ENCODE measurements around the gene LKAAEAR1.
A peak's percentile ranks its signal among the peaks of the same experiment; 100 is the strongest.
"Not testable (repeated sequence)": the region's sequence is repeated elsewhere in the genome, so short reads cannot be mapped to it uniquely, and the experiment has no call there.

The LKAAEAR1 gene

DNA sequence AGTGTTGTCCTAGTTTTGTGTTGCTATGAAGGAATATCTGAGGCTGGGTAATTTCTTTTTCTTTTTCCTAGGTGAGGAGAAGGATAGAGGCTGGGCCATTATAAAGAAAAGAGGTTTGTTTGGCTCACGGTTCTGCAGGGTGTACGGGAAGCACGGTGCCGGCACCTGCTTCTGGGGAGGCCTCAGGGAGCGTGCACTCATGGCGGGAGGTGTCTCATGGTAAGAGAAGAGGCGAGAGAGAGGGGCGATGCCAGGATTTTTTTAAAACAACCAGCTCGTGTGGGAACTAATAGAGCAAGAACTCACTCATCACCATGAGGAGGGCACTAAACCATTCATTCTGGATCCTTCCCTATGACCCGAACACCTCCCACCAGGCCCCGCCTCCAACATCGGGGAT is 37.4 kb upstream of the LKAAEAR1 start:
- no peak for TF ChIP-seq CTCF (IDR thresholded peaks at IDR 0.05; ENCODE audit: low read depth, low read length, missing control alignments)
- H3K4me3 ChIP-seq (ENCODE audit: low read depth, low read length), result no peak overlapping the region
- DNase-seq (ENCODE audit: low read depth), result no peak

GRCh38 chr20:64119681-64120341 is 35.6 kb upstream of the LKAAEAR1 start:
- H3K4me3 ChIP-seq (ENCODE audit: low read depth, low read length), result 0 out of 2 replicates have a peak overlapping the region, but pooled peaks have one; percentile 2
- DNase-seq (ENCODE audit: low read depth), result no peak
- no peak for TF ChIP-seq CTCF (IDR thresholded peaks at IDR 0.05; ENCODE audit: low read depth, low read length, missing control alignments)

DNA sequence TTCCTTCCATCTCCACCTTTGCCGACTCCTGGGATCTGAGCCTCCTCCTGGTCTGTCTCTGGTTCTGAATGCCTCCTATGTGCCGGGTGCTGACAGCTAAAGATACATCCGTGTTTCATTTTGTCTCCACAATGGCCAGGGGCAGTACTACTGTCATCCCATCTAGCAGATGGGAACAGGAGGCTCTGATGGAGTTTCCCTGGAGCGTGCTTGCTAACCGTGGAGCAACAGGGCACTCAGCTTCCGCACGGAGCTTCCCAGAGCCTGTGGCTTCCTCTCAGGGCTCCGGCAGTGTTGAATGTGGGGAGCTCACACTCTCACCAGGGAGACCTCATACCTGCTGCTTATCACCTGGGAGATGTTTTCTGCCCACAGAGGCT is 35.1 kb upstream of the LKAAEAR1 start:
- H3K4me3 ChIP-seq (ENCODE audit: low read depth, low read length), result no peak overlapping the region
- DNase-seq (ENCODE audit: low read depth), result no peak
- no peak for TF ChIP-seq CTCF (IDR thresholded peaks at IDR 0.05; ENCODE audit: low read depth, low read length, missing control alignments)

DNA sequence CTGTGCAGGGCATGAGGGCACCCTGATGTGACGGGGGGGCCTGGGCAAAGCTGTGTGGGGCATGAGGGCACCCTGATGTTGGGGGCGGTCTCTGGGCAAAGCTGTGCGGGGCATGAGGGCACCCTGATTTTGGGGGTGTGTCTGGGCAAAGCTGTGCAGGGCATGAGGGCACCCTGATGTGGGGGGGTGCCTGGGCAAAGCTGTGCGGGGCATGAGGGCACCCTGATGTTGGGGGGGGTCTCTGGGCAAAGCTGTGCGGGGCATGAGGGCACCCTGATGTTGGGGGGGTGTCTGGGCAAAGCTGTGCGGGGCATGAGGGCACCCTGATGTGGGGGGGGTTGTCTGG is 33.2 kb upstream of the LKAAEAR1 start:
- not testable (repeated sequence) for H3K4me3 ChIP-seq (ENCODE audit: low read depth, low read length); DNase-seq (ENCODE audit: low read depth)

GRCh38 chr20:64116541-64117431 is 32.6 kb upstream of the LKAAEAR1 start:
- no peak for TF ChIP-seq CTCF (IDR thresholded peaks at IDR 0.05; ENCODE audit: low read depth, low read length, missing control alignments)
- no peak for DNase-seq (ENCODE audit: low read depth)
- no peak overlapping the region for H3K4me3 ChIP-seq (ENCODE audit: low read depth, low read length)

- TF ChIP-seq CTCF (IDR thresholded peaks at IDR 0.05; ENCODE audit: low read depth, low read length, missing control alignments), result no peak
- no peak overlapping the region for H3K4me3 ChIP-seq (ENCODE audit: low read depth, low read length)
- DNase-seq (ENCODE audit: low read depth), result no peak
Observed at GRCh38 chr20:64116016-64116415, 31.8 kb upstream of the LKAAEAR1 start.

DNA sequence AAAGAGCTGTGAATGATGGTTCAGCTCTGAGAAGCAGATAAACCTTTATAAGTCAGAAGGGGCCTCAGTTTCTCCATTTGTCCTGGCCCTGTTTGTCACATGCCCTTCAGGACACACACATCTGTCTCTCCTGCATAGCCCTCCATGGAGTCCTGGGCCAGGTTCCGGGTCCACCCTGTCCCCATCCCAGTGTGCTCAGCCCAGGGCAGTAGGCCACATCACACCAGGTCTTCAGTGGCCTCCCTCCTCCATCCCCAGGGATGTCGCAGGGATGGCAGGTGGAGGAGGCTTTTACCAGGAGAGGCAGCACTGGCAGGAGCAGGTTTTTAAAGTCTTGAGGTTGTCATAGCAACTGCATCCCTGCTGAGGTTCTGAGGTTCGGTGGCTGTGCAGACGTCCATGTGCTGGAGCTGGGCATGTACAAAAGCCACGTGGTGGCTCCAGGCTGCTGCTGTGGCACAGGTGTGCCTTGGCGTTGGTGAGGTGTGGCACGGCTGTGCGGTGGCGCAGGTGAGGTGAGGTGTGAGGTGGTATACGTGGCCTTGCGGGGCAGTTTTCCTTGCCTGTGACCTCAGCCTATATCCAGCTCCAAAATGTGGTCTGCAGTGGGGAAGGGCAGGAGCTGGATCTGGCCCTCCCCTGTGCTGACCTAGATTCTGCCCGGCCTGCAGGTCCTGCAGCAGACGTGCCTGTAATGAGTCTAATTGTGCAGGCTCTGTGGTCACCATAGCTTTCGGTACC is 31.1 kb upstream of the LKAAEAR1 start:
- TF ChIP-seq CTCF (IDR thresholded peaks at IDR 0.05; ENCODE audit: low read depth, low read length, missing control alignments), result no peak
- DNase-seq (ENCODE audit: low read depth), result no peak
- H3K4me3 ChIP-seq (ENCODE audit: low read depth, low read length), result no peak overlapping the region
